Parietal lobe (tissue), 2 donors: ENCODE results near the gene CAPN11. TPM values are rescaled to one million over a fixed set of nuclear protein-coding genes. Genes with fewer than 3 reads are reported as not detected.

Source experiments
- small RNA-seq: library from RNA; depleted of rRNA; stranded (forward); fragments of <200 nt; gene quantifications from one replicate; pipeline ENCODE3, GENCODE V24; 2014; ENCODE audit warnings: low replicate concordance
- total RNA-seq: library from RNA; depleted of rRNA; stranded (reverse); fragments of >200 nt; gene quantifications from one replicate; pipeline ENCODE4 v1.2.3, GENCODE V29; 2014

CAPN11 gene
- not detected for total RNA-seq

GRCh38 chr6:44158770-44159228 is at the start of gene CAPN11:
Gene CAPN11, plus strand, starts transcription at chr6:44158820. Its CDS starts 29 bp downstream, at chr6:44158849.

GRCh38 chr6:44127186-44128019 is 31.2 kb upstream of the CAPN11 start, which contains the start of the genes MRPL14 and TMEM63B:
Gene MRPL14, minus strand, starts transcription at chr6:44127452. Its CDS starts 10,841 bp downstream, at chr6:44116611.
Gene TMEM63B, plus strand, starts transcription at chr6:44127554. Its CDS starts 7,031 bp downstream, at chr6:44134585.

GRCh38 chr6:44216677-44217331 is 58.2 kb downstream of the CAPN11 start, which contains the start of gene MYMX:
Gene MYMX, plus strand, starts transcription at chr6:44216926. Its CDS starts 546 bp downstream, at chr6:44217472.

GRCh38 chr6:44223319-44224028 is 64.9 kb downstream of the CAPN11 start, which contains the start of gene SLC29A1:
Gene SLC29A1, plus strand, starts transcription at chr6:44223595. Its CDS starts 3,719 bp downstream, at chr6:44227314.

Small RNAs within 50 kb of the gene (small RNA-seq; reads per million reads assigned to genes)
- gene RN7SL811P, result not detected

Other genes with a start within 250 kb of the CAPN11 start
- gene MRPL14, start 31.4 kb upstream of the CAPN11 start, total RNA-seq, result 30.7 TPM
- gene TMEM63B, start 31.3 kb upstream of the CAPN11 start, total RNA-seq, result 47.6 TPM
- not detected for gene MYMX, start 58.1 kb downstream of the CAPN11 start, total RNA-seq
- 10.0 TPM for gene SLC29A1, start 64.8 kb downstream of the CAPN11 start, total RNA-seq
- gene HSP90AB1, start 88.3 kb downstream of the CAPN11 start, total RNA-seq, result 428 TPM
- gene SLC35B2, start 98.7 kb downstream of the CAPN11 start, total RNA-seq, result 31.0 TPM
- gene NFKBIE, start 106.7 kb downstream of the CAPN11 start, total RNA-seq, result 7.8 TPM
- 63.2 TPM for gene TMEM151B, start 111.6 kb downstream of the CAPN11 start, total RNA-seq
- gene AARS2, start 154.5 kb downstream of the CAPN11 start, total RNA-seq, result 20.0 TPM
- gene SPATS1, start 183.8 kb downstream of the CAPN11 start, total RNA-seq, result not detected
- 43.8 TPM for gene CDC5L, start 228.9 kb downstream of the CAPN11 start, total RNA-seq